GM18526 (cell line): ENCODE measurements around the gene CHRNG.

ENCODE experiments used
- POLR2A ChIP-seq: IDR thresholded peaks from 3 replicates; pipeline ENCODE4 v1.6.1; 2011; ENCODE audit not compliant: insufficient read length; ENCODE audit errors: extremely low read depth

CHRNG gene

DNA sequence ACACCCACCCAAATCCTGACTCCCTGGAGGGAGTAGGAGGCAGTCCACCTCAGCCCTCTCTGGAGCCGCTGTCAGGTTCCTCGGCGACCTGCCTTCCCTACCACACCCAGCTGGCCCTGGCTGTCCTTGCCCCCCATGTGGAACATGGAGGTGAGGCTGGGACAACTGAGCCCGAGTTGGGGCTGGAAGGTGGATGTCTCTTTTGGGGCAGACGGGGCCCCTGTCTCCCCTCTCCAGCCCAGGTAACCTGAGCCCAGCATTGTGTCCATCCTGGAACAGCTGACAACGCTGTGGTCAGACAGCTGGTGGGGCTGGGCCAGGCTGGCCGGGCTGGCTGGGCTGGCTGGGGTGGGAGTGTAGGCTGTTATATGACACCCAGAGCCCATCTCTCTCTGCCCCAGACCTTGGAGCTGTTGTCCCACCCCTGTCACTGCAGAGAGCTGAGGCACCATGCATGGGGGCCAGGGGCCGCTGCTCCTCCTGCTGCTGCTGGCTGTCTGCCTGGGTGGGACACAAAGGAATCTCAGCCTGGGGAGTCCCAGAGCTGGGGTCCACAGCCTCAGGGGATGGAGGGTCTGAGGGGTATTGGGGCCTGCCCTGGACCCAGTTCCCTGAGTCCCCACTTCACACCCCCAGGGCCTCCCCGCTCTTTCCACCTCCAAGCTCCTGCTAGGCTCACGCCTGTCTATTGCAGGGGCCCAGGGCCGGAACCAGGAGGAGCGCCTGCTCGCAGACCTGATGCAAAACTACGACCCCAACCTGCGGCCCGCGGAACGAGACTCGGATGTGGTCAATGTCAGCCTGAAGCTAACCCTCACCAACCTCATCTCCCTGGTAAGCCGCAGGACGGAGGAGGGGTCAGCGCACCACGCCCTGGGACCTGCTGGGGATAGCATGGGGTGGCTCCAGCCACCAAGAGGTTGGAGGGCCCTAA is at the start of gene CHRNG:
Gene CHRNG, plus strand, starts transcription at position 395 of the 934 bp plus-strand sequence. Its CDS starts 56 bp downstream, at position 451.
- no peak for TF ChIP-seq POLR2A

DNA sequence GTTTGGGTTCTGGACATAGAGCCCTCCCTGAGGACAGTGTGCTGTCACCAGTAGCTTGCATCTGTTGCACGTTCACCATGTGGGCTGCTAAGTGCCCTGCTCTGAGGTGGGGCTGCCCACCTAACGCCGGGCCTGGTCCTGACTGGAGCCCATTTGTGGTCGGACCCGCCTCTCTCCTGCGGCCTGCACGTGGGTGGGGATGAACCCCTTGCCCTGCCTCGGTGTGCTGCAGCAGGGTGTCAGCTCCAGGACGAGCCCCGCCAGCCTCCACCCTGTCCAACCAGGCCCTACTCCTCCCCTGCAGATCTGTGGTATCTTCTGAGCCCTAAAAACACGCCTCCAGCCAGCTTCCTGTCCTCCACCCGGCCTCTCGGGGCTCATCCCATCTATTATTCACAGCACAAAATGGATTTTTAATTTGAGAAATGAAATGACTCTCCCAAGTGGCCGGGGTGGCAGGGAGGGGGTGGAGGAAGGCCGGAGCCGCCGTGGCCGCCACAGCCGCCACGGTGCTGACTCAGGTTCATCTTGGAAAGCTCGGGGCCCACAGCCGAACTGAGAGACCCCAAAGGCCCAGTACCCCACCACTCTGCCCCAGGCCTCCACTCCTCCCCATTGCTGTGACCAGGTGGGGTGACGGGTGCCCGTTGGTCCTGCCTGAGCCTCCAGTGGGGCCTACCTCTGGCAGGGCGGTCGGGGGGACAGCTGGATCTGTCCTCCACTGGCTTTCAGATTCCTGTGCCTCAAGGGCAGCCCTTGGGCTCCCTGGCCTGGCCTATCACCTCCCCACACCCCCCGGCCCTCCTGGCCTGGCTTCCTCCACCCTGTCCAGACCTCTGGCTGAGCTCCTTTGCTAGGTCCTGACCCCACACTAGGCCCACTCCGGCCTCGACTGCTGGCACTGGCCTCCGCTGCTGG is 49.0 kb upstream of the CHRNG start:
- no peak for TF ChIP-seq POLR2A

DNA sequence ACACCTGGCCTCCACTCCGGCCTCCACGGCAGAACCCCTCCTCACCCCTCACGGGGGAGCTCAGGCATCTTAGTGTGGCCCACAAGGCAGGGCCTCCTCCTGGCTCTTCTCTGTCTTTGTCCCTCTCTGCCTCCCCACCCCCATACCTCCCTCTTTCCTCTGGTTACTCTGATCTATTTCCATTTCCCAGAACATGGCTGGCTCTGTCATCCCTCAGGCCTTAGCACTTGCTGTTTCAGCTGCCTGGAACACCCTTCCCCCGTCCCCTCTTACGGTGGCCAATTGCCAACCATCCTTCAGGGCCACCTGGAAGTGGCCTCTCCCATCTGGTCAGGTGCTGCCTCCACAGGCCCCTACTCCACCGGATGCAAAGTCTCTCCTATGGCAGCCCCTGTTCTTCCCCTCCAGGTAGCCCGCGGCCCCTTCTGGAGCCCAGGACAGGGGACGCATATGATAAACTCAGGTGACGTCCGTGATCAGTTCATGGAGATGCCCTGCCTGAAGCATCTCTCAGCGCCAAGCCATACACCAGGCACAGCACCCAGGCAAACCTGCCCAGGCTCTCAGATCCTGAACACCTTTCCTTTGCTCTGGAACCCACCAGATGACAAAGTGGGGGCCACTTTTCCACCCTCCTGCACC is 48.2 kb upstream of the CHRNG start:
- TF ChIP-seq POLR2A, result no peak

GRCh38 chr2:232492236-232492848 is 47.1 kb upstream of the CHRNG start:
- no peak for TF ChIP-seq POLR2A

DNA sequence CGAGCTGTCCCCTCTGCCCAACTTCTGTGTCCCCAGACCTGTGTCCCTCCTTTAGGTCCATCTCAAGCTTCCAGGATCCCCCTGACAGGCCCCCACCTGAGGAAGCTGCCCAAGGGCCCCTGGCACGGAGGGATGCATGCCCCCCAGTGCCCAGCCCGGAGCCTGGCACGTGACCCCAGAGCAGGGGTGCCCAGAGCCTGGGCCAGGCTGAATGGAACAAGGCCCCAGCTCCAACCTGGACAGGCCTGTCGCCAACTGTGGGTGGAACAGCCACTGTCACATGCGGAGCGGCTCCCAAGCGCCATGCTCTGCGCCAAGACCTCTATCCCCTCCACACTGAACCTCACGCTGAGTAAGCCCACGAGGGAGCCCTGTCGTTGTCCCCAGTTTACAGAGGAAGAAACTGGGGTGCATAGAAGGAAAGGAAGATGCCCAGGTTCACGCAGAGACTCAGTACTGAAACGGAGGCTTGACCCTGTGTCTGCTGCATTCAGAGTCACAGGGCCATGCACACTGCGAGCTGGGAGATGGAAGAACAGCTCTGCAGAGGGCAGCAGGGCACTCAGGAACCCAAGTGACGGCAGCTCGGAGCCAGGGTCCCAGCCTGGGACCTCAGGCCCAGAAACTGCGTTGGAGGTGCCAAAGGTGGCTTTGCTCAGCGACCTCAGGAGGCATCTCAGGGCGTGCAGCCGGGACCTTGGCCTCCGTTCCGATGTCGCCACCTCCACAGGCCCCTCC is 46.4 kb upstream of the CHRNG start:
- TF ChIP-seq POLR2A, result no peak

GRCh38 chr2:232493701-232494474 is 45.6 kb upstream of the CHRNG start:
- no peak for TF ChIP-seq POLR2A

- TF ChIP-seq POLR2A, result no peak
Observed at GRCh38 chr2:232494542-232494941, 45.0 kb upstream of the CHRNG start.

DNA sequence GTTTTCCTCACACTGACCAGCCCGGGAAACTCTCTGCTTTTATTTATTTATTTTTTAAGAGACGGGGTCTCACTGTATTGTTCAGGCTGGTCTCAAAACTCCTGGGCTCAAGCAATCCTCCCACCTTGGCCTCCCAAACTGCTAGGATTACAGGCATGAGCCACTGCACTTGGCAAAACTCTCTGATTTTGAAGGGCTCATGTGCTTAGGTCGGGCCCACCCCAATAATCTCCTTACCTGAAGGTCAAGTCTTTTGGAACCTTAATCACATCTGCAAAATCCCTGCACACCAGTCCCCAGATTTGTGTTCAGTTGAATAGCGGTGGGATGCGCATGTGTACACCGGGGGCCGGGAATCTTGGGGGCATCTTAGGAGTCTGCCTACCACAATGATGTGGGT is 44.2 kb upstream of the CHRNG start:
- no peak for TF ChIP-seq POLR2A

DNA sequence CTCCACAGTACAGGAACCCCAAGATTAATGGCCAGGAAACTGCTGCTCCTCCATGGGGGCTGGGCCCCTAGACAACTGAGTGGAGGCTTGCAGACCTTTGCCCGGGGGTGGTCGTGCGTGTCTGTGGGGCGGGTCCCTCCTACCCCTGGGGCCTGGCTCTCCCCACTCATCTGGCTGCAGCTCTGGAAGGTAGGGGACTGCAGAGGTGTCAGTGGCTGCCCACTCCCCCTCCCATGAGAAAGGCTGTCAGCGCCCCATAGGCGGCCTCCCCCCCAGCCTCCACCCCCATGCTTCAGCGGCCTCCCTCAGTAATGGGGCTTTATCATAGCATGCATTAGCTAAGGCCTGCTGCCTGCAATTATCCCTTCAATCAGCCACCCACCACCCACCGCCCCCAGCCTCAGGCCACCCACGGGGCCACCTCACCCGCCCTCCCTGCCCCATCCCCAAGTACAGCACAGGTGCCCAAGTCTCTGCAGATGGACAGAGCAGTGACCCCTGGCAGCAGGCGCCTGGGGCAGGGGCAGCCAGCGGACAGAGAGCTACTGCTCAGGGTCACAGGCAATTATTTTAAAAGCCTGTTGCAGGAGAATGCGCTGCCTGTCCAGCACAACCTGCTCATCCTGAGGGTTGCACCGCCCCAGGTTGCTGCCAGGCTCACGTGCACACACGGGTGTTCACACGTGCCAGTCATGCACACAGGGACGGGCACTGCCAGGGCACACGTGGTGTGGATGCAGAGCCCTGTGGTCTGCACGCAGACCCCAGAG is 42.8 kb upstream of the CHRNG start:
- no peak for TF ChIP-seq POLR2A

DNA sequence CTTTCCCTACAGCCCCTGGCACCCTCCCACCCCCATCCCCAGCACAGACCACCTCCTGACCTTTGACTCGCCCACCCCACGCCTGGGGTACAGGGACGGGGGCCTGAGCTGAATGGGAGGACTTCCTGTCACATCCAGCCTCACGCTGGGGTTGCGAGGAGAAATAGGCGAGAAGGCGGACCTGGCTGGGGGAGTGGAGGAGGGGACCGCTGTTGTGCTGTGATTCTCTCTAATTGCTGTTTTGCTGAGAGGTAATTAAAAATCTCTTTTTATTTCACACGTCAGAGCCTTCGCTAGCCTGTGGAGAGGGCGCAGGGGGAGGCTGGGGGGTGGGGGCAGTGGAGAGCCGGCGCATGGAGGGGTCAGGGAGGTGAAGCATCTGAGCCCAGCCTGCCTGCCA is 42.1 kb upstream of the CHRNG start:
- TF ChIP-seq POLR2A, result no peak

- TF ChIP-seq POLR2A, result no peak
Observed at GRCh38 chr2:232498452-232498851, 41.0 kb upstream of the CHRNG start.

GRCh38 chr2:232501331-232501771 is 38.1 kb upstream of the CHRNG start:
- TF ChIP-seq POLR2A, result no peak
